NT2/D1 (cell line): ENCODE results near the gene RAB31.

ENCODE experiments used
- SUZ12 ChIP-seq: IDR thresholded peaks from 2 replicates; pipeline ENCODE4 v1.6.1; 2011; ENCODE audit not compliant: insufficient read length, insufficient read depth; ENCODE audit errors: extremely low read depth
- YY1 ChIP-seq: IDR thresholded peaks from 2 replicates; pipeline ENCODE4 v1.6.1; 2011; ENCODE audit not compliant: insufficient read length, insufficient read depth
- ZNF274 ChIP-seq: IDR thresholded peaks from 2 replicates; pipeline ENCODE4 v1.6.1; 2011; ENCODE audit warnings: mild to moderate bottlenecking, low read depth, low read length

GRCh38 chr18:9887992-9888391 is 179.9 kb downstream of the RAB31 start:
- TF ChIP-seq ZNF274 (no peak), SUZ12 (no peak), YY1 (no peak)
